ENCODE data around the gene CYP1A1. TPM values are rescaled to one million over a fixed set of nuclear protein-coding genes. Genes with fewer than 3 reads are reported as not detected.
A peak's percentile ranks its signal among the peaks of the same experiment; 100 is the strongest.

CYP1A1 gene
- total and polyA plus RNA-seq, 2 of the 13 experiments (the other 11 are each of a cell fraction or from before 2014, with no cell fraction given) = 7.9 to 8.0 TPM

- no peak for TF ChIP-seq DNMT3B (CRISPR knock-in tag; conservative IDR thresholded peaks at IDR 0.05)
- 0 out of 2 replicates have a peak, but pooled peaks have one; percentile 65 for TF ChIP-seq ZKSCAN8 (CRISPR knock-in tag; IDR thresholded peaks at IDR 0.05; ENCODE audit: borderline replicate concordance)
- TF ChIP-seq KAT2B (IDR thresholded peaks at IDR 0.05; ENCODE audit: borderline replicate concordance, low read depth, low read length) = peak; percentile 57
- TF ChIP-seq RBFOX2 (IDR thresholded peaks at IDR 0.05; ENCODE audit: low read depth, low read length) = no peak
- TF ChIP-seq TGIF2 (CRISPR knock-in tag; IDR thresholded peaks at IDR 0.05) = no peak
- TF ChIP-seq ZNF619 (CRISPR knock-in tag; IDR thresholded peaks at IDR 0.05) = peak; percentile 23; the same call in 1 of the 2 replicates
- TF ChIP-seq CREBL2 (CRISPR knock-in tag; IDR thresholded peaks at IDR 0.05; ENCODE audit: borderline replicate concordance) = no peak
- TF ChIP-seq BHLHE40 (IDR thresholded peaks at IDR 0.05; ENCODE audit: low read length) = peak; percentile 37; the same call in 1 of the 2 replicates
- no peak for TF ChIP-seq IKZF1 (IDR thresholded peaks at IDR 0.05)
- no peak for TF ChIP-seq KLF9 (CRISPR knock-in tag; IDR thresholded peaks at IDR 0.05; ENCODE audit: low read depth)
- no peak for TF ChIP-seq MAF1 (CRISPR knock-in tag; IDR thresholded peaks at IDR 0.05; ENCODE audit: borderline replicate concordance)
- TF ChIP-seq FIP1L1 (IDR thresholded peaks at IDR 0.05; ENCODE audit: borderline replicate concordance, insufficient read depth, low read depth, low read length) = no peak
- TF ChIP-seq ZBTB25 (CRISPR knock-in tag; IDR thresholded peaks at IDR 0.05) = no peak
- peak; percentile 66 for TF ChIP-seq ZNF670 (CRISPR knock-in tag; IDR thresholded peaks at IDR 0.05; ENCODE audit: borderline replicate concordance)
- TF ChIP-seq ZBTB37 (CRISPR knock-in tag; IDR thresholded peaks at IDR 0.05) = peak; percentile 90
- TF ChIP-seq SNAPC4 (CRISPR knock-in tag; IDR thresholded peaks at IDR 0.05) = peak; percentile 70; the same call in 1 of the 2 replicates
- TF ChIP-seq ETV5 (CRISPR knock-in tag; IDR thresholded peaks at IDR 0.05; ENCODE audit: borderline replicate concordance) = peak; percentile 89
Observed at GRCh38 chr15:74730619-74731316, 5.4 kb upstream of the CYP1A1 start (continued).
